GM21526 (cell line): ENCODE results near the gene CDK9.
A peak's percentile ranks its signal among the peaks of the same experiment; 100 is the strongest.

ENCODE experiments used
- ATAC-seq: cut with Tn5 transposase; IDR thresholded peaks from one replicate; pipeline ENCODE4 v1.9.1; 2021; ENCODE audit warnings: moderate library complexity; ENCODE audit not compliant: unreplicated experiment, low FRiP score

Gene CDK9

GRCh38 chr9:127761061-127761460 lies 24.8 kb upstream of the CDK9 start:
- no peak for ATAC-seq

DNA sequence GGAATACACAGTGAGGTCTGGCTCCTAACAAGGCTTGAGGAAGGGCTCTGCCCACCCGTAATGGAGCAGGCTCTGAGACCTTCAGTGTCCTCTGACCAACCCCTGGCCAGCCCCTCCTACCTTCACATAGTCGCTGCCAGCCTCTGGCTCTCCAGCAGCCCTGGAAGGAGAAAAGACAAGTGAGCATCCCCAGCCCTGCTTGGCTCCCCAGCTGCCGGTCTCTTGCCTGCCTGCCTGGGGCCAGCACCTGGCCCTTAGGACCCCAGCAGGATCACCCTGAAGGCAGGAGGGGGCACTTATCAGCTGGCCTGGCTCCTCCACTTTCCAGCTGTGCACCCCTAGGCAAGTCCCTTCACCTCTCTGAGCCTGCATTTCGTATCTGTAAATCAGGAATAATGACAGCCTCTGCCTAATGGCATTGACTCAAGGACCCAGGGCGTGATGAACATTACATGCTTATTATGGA lies 24.3 kb upstream of the CDK9 start:
- no peak for ATAC-seq

DNA sequence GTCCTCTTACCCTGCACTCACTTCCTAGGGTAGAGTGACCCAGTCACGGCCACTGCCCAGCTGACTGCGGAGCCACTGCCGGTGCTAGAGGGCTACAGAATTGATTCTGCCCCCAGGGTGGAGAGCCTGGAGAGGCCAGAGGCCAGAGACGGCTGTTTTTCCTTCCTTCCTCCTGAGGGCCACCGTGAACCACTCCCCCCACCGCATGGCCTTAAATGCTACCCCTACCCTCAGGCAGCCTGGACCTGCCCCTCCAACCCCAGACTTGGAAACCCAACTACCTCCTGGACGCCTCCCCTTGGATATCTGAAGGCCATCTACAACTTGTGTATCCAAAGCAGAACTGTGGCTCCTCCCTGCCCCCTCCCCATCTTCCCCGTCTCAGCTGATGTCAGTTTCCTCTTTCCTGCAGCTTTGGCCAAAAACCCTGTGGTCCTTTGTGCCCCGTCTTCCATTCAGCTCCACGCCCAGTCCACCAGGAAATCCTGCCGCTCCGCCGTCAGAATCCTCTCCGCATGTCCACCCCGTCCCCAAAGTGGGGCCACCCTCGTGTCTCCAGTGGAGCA lies 23.6 kb upstream of the CDK9 start:
- ATAC-seq, result no peak

DNA sequence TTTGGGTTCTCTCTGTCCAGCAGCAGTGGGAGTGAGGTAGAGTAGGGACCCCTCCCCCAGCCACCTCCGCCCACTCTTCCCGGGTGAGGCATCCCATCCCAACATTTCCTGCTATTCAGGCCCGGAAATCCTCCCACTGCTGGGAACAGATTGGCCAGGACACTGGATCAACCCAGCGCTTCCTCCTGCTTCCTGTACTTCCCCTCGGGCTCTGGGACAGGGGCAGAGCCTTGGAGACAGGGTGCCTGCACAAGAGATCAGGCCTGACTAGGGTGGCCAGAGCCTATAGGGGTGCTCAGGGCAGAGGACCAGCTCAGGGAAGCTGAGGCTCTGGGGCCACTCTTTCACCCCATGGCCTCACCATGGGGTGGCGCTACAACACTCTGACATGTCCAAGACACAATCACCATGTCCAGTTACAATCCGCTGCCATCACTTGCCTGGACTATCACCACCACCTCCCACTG lies 21.9 kb upstream of the CDK9 start:
- ATAC-seq, result no peak

- no peak for ATAC-seq
Measured at GRCh38 chr9:127765418-127765817, 20.4 kb upstream of the CDK9 start.

DNA sequence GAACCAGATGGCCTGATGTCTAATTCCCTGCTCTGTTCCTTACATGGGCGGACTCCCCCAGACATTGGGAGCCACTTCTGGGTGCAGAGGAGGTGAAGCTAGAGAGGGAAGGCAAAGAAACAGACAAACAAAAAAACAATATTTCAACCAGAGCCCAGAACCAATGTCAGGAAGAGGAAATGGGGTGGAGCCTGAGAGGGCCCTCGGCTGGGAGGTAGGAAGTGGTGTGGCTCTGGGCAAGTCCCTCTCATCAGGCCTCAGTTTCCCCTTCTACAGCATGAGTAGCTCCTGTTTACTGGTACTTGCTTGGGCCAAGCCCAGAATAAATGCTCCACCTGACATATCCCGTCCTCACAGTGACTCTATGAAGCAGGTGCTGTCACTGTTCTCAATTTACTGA lies 18.4 kb upstream of the CDK9 start:
- no peak for ATAC-seq

GRCh38 chr9:127767909-127768331 lies 17.9 kb upstream of the CDK9 start:
- ATAC-seq, result no peak

GRCh38 chr9:127768698-127769097 lies 17.1 kb upstream of the CDK9 start:
- ATAC-seq, result no peak

GRCh38 chr9:127769101-127769500 lies 16.7 kb upstream of the CDK9 start:
- ATAC-seq, result no peak

- ATAC-seq, result no peak
Measured at GRCh38 chr9:127769929-127770582, 15.8 kb upstream of the CDK9 start.

DNA sequence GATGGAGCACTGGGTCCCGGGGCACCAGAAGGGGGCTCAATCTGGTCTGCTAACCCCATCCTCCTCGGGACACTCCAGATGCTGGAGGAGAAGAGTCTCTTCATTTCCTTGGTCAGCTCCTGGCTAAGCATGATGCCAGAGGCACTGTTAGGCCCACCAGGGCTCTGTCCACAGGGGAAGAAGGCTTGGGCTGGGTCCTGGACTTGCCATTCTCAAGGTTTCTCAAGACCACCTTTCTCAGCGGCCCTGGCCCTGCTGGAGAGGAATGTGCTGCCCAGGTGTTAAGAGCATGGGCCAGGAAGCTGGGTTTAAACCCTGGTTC lies 15.3 kb upstream of the CDK9 start:
- ATAC-seq, result no peak

- ATAC-seq, result peak; percentile 70
Measured at GRCh38 chr9:127770905-127771569, 14.8 kb upstream of the CDK9 start.

GRCh38 chr9:127771570-127772189 lies 14.2 kb upstream of the CDK9 start:
- no peak for ATAC-seq

- no peak for ATAC-seq
Measured at GRCh38 chr9:127772603-127773002, 13.2 kb upstream of the CDK9 start.

- ATAC-seq, result no peak
Measured at GRCh38 chr9:127773272-127773671, 12.6 kb upstream of the CDK9 start.

GRCh38 chr9:127773981-127774380 lies 11.9 kb upstream of the CDK9 start:
- no peak for ATAC-seq

- ATAC-seq, result no peak
Measured at GRCh38 chr9:127776195-127776923, 9.5 kb upstream of the CDK9 start.

DNA sequence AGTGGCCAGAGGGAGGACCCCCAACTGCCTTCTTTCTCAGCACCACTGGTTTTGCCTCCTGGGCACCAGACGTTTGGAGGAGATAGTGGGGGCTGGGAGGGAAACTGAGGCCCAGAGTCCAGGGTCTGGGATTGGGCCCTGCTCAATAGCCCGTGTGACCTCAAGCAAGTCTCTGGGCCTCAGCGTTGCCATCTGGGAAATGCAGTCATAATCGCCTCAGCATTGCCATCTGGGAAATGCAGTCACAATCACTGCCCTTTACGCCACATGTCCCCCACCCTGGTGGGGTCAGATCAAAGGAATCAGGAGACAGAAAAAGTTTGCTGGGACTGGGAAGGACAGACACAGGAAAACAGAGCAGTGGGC lies 8.9 kb upstream of the CDK9 start:
- ATAC-seq, result no peak

- no peak for ATAC-seq
Measured at GRCh38 chr9:127777368-127777980, 8.4 kb upstream of the CDK9 start.

- no peak for ATAC-seq
Measured at GRCh38 chr9:127778280-127779135, 7.3 kb upstream of the CDK9 start, which contains the start of gene SH2D3C. SH2D3C (minus strand) TSS chr9:127778666; CDS start chr9:127778627, 39 bp downstream.
